Small intestine (tissue), 7 donors: Measurements from ENCODE around the gene SHTN1. TPM values are rescaled to one million over a fixed set of nuclear protein-coding genes. Genes with fewer than 3 reads are reported as not detected.

Source experiments
- DNase-seq, 2 donors: peaks; one replicate each; pipeline versions ENCODE4 v3.0.0 to v3.0.0-alpha.2; 2013
- FAIRE-seq: peaks from 2 replicates; lab custom pipeline; 2012; peaks lifted over from hg19 to GRCh38; lab: Jason Lieb, UNC
- H3K27ac ChIP-seq, 3 donors: one replicate each; pipeline ENCODE4 v1.5.1; 2013; ENCODE audit warnings: low read length in 2 of 3, mild to moderate bottlenecking in 2 of 3, control low read depth in 1 of 3, inconsistent platforms in 1 of 3, low read depth in 1 of 3, moderate library complexity in 1 of 3
- H3K27me3 ChIP-seq, 3 donors: one replicate each; pipeline ENCODE4 v1.6.1; 2013; ENCODE audit warnings: low read length in 3 of 3, inconsistent platforms in 1 of 3; ENCODE audit not compliant: control insufficient read depth in 3 of 3, insufficient read depth in 3 of 3
- H3K36me3 ChIP-seq, 3 donors: one replicate each; pipeline ENCODE4 v1.6.1; 2013; ENCODE audit warnings: low read length in 3 of 3, inconsistent platforms in 1 of 3, low read depth in 1 of 3, mild to moderate bottlenecking in 1 of 3, moderate library complexity in 1 of 3; ENCODE audit not compliant: control insufficient read depth in 3 of 3, insufficient read depth in 2 of 3
- H3K4me1 ChIP-seq, 3 donors: one replicate each; pipeline ENCODE4 v1.6.1; 2013; ENCODE audit warnings: low read length in 2 of 3, inconsistent platforms in 1 of 3, low read depth in 1 of 3, mild to moderate bottlenecking in 1 of 3, moderate library complexity in 1 of 3; ENCODE audit not compliant: control insufficient read depth in 3 of 3, insufficient read depth in 2 of 3
- H3K4me3 ChIP-seq, 3 donors: one replicate each; pipeline ENCODE4 v1.5.1; 2013; ENCODE audit warnings: low read length in 3 of 3, control low read depth in 1 of 3, inconsistent platforms in 1 of 3, low read depth in 1 of 3, mild to moderate bottlenecking in 1 of 3, moderate library complexity in 1 of 3
- H3K9me3 ChIP-seq, 2 donors: one replicate each; pipeline ENCODE4 v1.6.1; 2013; ENCODE audit warnings: low read depth in 1 of 2, low read length in 1 of 2; ENCODE audit not compliant: control insufficient read depth in 2 of 2, insufficient read depth in 1 of 2
- WGBS, 3 donors: extraction: QIAGEN DNeasy Blood & Tissue Kit; methylation state at CpG; one replicate each; pipeline ENCODE4 v1.1.7; 2013; 5-methylcytosine and 5-hydroxymethylcytosine counted together
- polyA plus RNA-seq, 4 donors: library from polyadenylated mRNA; stranded (reverse) in 3 of 4; unstranded in 1 of 4; fragments of 200-250 nt in 3 of 4; fragments of 120-200 nt in 1 of 4; gene quantifications; one replicate each; pipeline versions ENCODE4 v1.2.1 to v1.2.3, GENCODE V29; 2013
- donor health status: healthy with polysubstance abuse.
- donor health status: control.
- donor health status: control.
- donor health status: Bipolar disorder and iron deficiency.
- donor health status: healthy.

Gene SHTN1
- polyA plus RNA-seq, 4 donors, result 8.9 to 47.9 (median 9.8) TPM

DNA sequence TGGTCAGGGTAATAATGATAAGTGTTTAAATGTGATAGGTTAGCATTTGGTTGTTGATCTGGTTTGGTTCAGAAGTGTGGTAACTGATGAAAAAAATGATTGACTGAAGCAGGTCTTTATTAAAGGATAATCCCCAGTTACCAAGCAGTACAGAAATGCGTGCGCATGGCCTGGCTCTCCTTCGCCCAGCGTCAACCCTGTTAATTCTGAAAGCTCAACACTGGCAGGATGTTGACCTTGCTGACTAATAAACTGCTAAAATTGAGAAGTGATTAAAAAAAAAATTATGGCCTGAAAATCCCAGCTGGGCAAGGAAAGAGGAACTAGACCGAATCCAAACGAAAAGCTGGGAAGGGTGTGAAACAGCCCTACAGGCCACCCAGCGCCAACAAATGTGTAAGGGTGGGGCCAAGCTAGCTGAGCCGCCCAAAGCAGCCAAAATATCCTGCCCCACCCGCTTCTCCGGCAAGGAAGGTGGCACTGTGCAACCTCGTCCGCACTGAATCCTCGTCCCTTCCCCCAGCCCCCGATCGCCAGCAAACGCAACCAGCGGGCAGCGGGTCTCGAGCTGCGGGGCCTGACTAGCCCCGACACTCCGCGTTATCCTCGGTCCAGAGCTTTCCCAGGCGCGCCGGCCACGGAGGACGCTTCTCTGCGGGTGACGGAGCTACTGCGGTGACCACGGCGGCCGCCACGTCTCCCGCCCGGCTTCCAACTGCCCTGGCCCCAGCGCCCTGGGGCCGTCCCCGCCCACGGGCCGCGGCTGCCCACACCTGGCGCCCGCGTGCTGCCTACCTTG lies 561 bp downstream of the SHTN1 start:
- no peaks in the 10 kb centered on the region for H3K9me3 ChIP-seq
- no peak for FAIRE-seq

DNA sequence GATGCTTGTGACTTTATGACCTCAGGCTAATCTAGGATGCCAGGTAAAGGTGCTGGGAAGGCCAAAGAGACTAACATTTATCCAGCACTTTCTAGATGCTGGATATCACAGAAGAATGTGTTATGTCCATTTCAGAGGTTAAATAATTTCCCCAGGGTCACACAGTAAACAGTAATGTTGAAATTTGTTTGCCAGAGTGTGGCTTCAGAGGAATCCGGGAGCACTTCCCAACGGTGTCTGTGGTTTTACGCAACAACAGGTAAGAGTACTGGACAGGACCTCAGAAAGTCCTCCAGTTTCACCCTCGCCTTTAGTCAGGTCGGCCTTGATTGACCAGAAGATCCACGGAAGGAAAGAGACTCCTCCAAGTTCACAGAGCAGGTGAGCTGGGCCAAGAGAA lies 1.7 kb downstream of the SHTN1 start:
- H3K4me3 ChIP-seq, result no peak overlapping the region
- H3K9me3 ChIP-seq, result no peaks in the 10 kb centered on the region
- no peak for FAIRE-seq
- no peak overlapping the region for H3K27ac ChIP-seq
- peaks cover 0 to 6% (median 0%) of the 10 kb centered on the region in 3 donors for H3K4me1 ChIP-seq
- whole genome bisulfite sequencing, 3 donors, result 93 to 96% (median 94%) methylated on average over 6 of the region's 6 CpGs
- no peak for DNase-seq
- H3K27me3 ChIP-seq, result peaks cover 0 to 3% (median 0%) of the 10 kb centered on the region in 3 donors
- H3K36me3 ChIP-seq, result no peaks in the 10 kb centered on the region

More for the DNA sequence above, 561 bp downstream of the SHTN1 start:
- H3K36me3 ChIP-seq, result no peaks in the 10 kb centered on the region
- DNase-seq, result peak in 1 of 2 donors; percentile 47
- WGBS, 3 donors, result 4 to 6% (median 6%) methylated on average over 44 to 47 of the region's 47 CpGs
- H3K27me3 ChIP-seq, result peaks cover 0 to 3% (median 0%) of the 10 kb centered on the region in 3 donors
- H3K4me3 ChIP-seq, result peak overlapping the region; percentile 52 to 86 (median 63)
- peaks cover 0 to 6% (median 0%) of the 10 kb centered on the region in 3 donors for H3K4me1 ChIP-seq
- H3K27ac ChIP-seq, result peak overlapping the region; percentile 75 to 90 (median 85)

DNA sequence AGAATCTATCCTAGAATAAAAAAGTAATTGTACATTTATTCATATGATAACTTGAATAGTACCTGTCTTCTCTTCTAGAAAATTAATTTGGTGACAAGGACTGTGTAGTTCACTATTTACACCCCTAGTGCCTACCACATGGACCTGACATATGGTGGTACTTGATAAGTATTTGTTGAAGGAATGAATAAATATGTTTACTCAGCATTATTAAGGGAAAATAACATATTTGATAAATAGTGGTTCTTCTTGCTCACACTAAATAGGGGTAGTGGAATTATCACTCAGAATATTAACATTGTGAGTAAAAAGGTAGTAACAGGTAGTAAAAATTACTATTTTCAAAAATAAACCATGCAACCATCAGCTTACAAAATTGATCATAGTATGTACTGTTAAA lies 2.8 kb downstream of the SHTN1 start:
- DNase-seq, result no peak
- Histone ChIP-seq H3K27me3 (peaks cover 0 to 3% (median 0%) of the 10 kb centered on the region in 3 donors), H3K9me3 (no peaks in the 10 kb centered on the region), H3K27ac (no peak overlapping the region), H3K4me3 (no peak overlapping the region), H3K36me3 (no peaks in the 10 kb centered on the region), H3K4me1 (peaks cover 0 to 9% (median 0%) of the 10 kb centered on the region in 3 donors)
- FAIRE-seq, result no peak

DNA sequence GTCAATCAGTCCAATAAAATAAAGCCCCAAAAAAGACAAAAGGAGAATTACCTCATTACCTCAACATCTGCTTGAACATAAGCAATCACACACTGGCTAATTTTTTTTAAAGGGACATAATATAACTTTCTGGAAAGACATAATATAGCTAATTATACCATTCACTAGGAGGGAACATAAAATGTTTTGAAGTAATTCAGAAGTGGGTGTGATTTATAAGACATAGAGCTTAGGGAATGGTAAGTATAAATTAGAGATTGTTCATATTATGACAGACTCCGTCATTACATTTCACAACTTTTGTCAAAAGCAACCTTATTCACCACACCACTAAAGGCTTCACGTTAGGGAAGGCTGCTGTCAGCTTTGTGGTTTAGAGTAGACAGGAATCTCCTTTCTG lies 3.8 kb downstream of the SHTN1 start:
- Histone ChIP-seq H3K27ac (no peak overlapping the region), H3K27me3 (peaks cover 0 to 3% (median 0%) of the 10 kb centered on the region in 3 donors), H3K36me3 (no peaks in the 10 kb centered on the region), H3K4me1 (peaks cover 0 to 15% (median 2%) of the 10 kb centered on the region in 3 donors), H3K9me3 (no peaks in the 10 kb centered on the region), H3K4me3 (no peak overlapping the region)
- 79 to 84% (median 81%) methylated on average over 2 of the region's 2 CpGs for WGBS, 3 donors
- DNase-seq (no peak), FAIRE-seq (no peak)

DNA sequence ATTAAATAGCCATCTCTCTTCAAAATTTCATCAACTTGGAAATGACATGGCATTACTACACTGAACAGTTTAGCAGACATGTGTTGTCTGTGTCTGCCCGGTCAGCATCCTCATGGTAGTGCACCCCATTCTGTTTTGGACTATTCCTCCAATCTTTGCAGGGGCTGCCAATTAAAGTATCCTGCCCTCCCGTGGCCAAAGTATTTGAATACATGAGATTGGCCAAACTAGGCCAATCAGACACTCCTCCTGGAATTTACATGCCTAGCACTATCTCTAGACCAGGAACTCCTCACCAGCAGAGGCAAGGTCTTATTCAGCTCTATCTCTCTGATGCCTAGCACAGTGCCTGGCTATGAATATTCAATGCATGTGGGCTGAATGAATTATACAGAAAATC lies 4.4 kb downstream of the SHTN1 start:
- 61 to 69% (median 65%) methylated on average over 2 of the region's 2 CpGs for whole genome bisulfite sequencing, 3 donors
- H3K4me1 ChIP-seq, result peaks cover 0 to 10% (median 2%) of the 10 kb centered on the region in 3 donors
- DNase-seq (no peak), FAIRE-seq (no peak)
- H3K4me3 ChIP-seq, result no peak overlapping the region
- H3K9me3 ChIP-seq, result no peaks in the 10 kb centered on the region
- peaks cover 0 to 2% (median 0%) of the 10 kb centered on the region in 3 donors for H3K27me3 ChIP-seq
- H3K36me3 ChIP-seq, result no peaks in the 10 kb centered on the region
- H3K27ac ChIP-seq, result no peak overlapping the region

DNA sequence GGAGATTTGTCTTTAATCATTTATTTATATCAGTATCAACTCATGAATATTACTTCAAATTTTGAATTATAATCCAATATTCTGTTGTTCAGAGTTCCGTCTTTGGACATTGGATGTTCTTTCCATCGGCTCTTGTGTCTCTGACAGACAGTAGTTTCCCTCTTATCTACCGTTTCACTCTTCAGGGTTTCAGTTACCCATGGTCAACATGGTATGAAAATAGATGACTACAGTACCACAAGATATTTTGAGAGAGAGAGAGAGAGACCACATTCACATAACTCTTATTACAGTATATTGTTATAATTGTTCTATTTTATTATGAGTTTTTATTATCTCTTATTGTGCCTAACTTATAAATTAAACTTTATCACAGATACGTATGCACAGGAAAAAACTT lies 6.8 kb downstream of the SHTN1 start:
- no peak for FAIRE-seq

DNA sequence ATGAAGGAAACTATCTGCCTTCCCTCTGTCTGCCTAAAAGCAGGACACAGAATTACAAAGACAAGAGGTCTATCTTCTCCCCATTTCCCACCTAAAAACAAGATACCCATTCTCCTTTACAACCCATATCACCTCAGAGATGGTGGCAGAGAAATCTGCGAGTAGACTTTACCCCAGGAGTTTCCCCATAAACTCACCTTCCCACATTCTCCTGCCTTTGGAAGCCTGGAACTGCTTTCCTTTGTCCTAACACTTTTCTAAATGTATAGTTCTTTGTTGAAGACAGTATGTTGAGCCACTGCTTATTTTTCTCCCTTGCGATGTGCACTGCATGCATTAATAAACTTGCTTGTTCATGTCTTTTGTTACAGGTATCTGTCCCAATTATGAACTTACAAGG lies 8.0 kb downstream of the SHTN1 start:
- Histone ChIP-seq H3K27ac (peak overlapping the region in 1 of 3 donors; percentile 36), H3K4me1 (peaks cover 0 to 9% (median 2%) of the 10 kb centered on the region in 3 donors), H3K9me3 (no peaks in the 10 kb centered on the region), H3K27me3 (no peaks in the 10 kb centered on the region), H3K4me3 (no peak overlapping the region), H3K36me3 (no peaks in the 10 kb centered on the region)
- DNase-seq (peak in 1 of 2 donors; percentile 58), FAIRE-seq (no peak)
- WGBS, 3 donors, result 66 to 81% (median 73%) methylated on average over 2 of the region's 2 CpGs

More for the DNA sequence above, 6.8 kb downstream of the SHTN1 start:
- 92 to 95% (median 92%) methylated on average over 4 of the region's 4 CpGs for WGBS, 3 donors
- Histone ChIP-seq H3K27me3 (no peaks in the 10 kb centered on the region), H3K27ac (no peak overlapping the region), H3K4me1 (peaks cover 0 to 9% (median 2%) of the 10 kb centered on the region in 3 donors), H3K36me3 (no peaks in the 10 kb centered on the region), H3K9me3 (no peaks in the 10 kb centered on the region), H3K4me3 (no peak overlapping the region)
- DNase-seq, result no peak

DNA sequence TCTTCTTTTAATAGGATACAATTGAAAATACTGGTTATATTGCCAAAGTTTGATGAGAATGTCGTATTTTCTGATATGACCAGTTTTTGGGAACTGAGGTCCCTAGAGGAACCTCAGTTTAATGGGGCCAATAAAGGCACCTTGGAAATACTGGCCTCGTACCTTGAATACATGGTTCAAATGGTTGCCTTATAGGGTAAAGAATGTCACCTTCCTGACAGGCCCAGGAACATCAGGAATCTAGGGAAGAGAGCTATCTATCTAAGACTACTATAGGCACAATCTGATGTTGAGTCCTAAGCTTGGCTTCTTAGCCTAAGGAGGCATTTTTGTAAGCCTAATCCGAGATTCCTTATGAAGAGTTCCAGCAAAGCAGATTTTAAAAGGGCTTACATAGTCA lies 9.3 kb downstream of the SHTN1 start:
- peaks cover 0 to 9% (median 2%) of the 10 kb centered on the region in 3 donors for H3K4me1 ChIP-seq
- WGBS, 3 donors, result 82 to 92% (median 91%) methylated on average over 3 of the region's 3 CpGs
- DNase-seq, result no peak

More for the DNA sequence above, 9.3 kb downstream of the SHTN1 start:
- no peak overlapping the region for H3K27ac ChIP-seq
- no peak overlapping the region for H3K4me3 ChIP-seq
- no peaks in the 10 kb centered on the region for H3K9me3 ChIP-seq
- FAIRE-seq, result no peak
- H3K36me3 ChIP-seq, result peaks cover 0 to 5% (median 0%) of the 10 kb centered on the region in 3 donors
- no peaks in the 10 kb centered on the region for H3K27me3 ChIP-seq
